ENCODE data around the gene IGHMBP2. TPM values are rescaled to one million over a fixed set of nuclear protein-coding genes. Genes with fewer than 3 reads are reported as not detected.

IGHMBP2 gene
- total RNA-seq, 2 donors from 2014 or later = 8.5 to 8.8 TPM

DNA sequence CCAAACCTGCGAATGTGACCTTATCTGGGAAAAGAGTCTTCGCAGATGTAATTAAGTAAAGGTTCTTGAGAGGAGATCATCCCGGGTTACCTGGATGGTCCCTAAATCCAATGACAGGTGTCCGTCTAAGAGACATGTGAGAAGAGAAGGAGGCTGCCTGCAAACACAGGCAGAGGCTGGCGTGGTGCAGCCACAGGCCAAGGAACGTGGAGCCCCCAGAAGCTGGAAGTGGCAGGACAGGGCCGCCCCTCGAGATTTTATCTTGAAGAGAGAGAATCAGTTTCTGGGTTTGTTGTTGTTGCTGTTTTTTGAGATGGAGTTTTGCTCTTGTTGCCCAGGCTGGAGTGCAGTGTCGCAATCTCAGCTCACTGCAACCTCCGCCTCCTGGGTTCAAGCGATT, 43.5 kb downstream of the IGHMBP2 start:
- DNase-seq (ENCODE audit: low spot score) = no peak
- Histone ChIP-seq H3K9me3 (no peaks in the 10 kb centered on the region), H3K27me3 (no peaks in the 10 kb centered on the region), H3K4me3 (no peak overlapping the region), H3K36me3 (no peaks in the 10 kb centered on the region), H3K4me1 (peaks cover 0 to 21% of the 10 kb centered on the region in 2 donors), H3K27ac (peak overlapping the region in 1 of 2 donors; percentile 16)
- TF ChIP-seq, protein P1, sequence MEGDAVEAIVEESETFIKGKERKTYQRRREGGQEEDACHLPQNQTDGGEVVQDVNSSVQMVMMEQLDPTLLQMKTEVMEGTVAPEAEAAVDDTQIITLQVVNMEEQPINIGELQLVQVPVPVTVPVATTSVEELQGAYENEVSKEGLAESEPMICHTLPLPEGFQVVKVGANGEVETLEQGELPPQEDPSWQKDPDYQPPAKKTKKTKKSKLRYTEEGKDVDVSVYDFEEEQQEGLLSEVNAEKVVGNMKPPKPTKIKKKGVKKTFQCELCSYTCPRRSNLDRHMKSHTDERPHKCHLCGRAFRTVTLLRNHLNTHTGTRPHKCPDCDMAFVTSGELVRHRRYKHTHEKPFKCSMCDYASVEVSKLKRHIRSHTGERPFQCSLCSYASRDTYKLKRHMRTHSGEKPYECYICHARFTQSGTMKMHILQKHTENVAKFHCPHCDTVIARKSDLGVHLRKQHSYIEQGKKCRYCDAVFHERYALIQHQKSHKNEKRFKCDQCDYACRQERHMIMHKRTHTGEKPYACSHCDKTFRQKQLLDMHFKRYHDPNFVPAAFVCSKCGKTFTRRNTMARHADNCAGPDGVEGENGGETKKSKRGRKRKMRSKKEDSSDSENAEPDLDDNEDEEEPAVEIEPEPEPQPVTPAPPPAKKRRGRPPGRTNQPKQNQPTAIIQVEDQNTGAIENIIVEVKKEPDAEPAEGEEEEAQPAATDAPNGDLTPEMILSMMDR (IDR thresholded peaks at IDR 0.05) = no peak

DNA sequence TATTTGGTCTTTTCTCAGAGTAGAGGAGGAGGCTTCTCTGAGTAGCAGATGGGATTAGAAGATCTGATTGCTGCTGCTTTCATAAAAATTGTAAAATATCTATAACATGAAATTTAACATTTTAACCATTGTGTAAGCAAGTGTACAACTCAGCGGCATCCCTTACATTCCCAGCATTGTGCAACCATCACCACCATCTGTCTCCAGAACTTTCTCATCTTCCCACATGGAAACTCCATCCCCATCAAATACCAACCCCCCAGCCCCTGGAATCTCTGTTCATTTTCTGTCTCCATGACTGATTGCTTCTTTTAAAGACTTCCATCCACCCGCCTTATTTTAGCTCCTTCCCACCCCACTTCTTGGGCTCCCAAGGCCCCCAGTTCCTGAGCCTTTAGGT, 44.8 kb downstream of the IGHMBP2 start:
- no peaks in the 10 kb centered on the region for H3K36me3 ChIP-seq
- H3K27me3 ChIP-seq = no peaks in the 10 kb centered on the region
- no peaks in the 10 kb centered on the region for H3K9me3 ChIP-seq
- DNase-seq (ENCODE audit: low spot score) = no peak
- H3K27ac ChIP-seq = no peak overlapping the region
- H3K4me3 ChIP-seq = no peak overlapping the region
- H3K4me1 ChIP-seq = peaks cover 0 to 14% of the 10 kb centered on the region in 2 donors
- TF ChIP-seq, protein P1 (IDR thresholded peaks at IDR 0.05) = no peak

DNA sequence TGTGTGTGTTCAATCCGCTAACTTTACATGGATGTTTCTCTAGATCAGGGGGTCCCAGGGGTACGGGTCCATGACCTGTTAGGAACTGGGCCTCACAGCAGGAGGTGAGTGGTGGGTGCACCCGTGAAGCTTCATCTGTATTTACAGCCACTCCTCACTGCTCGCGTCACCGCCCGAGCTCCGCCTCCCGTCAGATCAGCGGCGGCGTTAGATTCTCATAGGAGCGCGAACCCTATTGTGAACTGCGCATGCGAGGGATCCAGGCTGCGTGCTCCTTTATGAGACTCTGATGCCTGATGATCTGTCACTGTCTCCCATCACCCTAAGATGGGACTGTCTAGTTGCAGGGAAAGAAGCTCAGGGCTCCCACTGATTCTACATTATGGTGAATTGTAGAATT, 45.2 kb downstream of the IGHMBP2 start:
- TF ChIP-seq, protein P1 (IDR thresholded peaks at IDR 0.05) = no peak
- H3K36me3 ChIP-seq = no peaks in the 10 kb centered on the region
- no peaks in the 10 kb centered on the region for H3K27me3 ChIP-seq
- H3K4me3 ChIP-seq = no peak overlapping the region
- H3K4me1 ChIP-seq = peaks cover 0 to 14% of the 10 kb centered on the region in 2 donors
- H3K27ac ChIP-seq = no peak overlapping the region
- DNase-seq (ENCODE audit: low spot score) = no peak
- H3K9me3 ChIP-seq = no peaks in the 10 kb centered on the region

DNA sequence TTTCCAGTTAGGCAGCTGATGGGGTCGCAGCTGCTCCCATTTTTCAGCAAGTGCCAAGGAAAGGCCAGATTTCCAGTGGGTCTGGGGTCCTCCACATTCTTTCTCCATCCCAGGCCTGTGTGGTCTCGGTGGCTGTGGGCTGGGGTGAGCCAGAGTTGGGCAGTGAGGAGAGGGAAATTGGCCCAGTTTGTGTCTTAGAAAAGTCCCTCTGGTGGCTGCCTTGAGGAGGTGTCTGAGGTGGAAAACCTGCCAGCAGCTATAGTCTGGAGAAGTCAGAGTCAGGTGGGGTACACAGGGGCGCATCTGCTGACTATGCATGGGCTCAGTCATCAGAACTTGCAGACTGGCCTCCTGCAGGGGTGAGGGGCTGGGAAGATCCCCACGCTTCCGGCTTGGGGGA, 46.6 kb downstream of the IGHMBP2 start:
- no peaks in the 10 kb centered on the region for H3K27me3 ChIP-seq
- H3K27ac ChIP-seq = no peak overlapping the region

DNA sequence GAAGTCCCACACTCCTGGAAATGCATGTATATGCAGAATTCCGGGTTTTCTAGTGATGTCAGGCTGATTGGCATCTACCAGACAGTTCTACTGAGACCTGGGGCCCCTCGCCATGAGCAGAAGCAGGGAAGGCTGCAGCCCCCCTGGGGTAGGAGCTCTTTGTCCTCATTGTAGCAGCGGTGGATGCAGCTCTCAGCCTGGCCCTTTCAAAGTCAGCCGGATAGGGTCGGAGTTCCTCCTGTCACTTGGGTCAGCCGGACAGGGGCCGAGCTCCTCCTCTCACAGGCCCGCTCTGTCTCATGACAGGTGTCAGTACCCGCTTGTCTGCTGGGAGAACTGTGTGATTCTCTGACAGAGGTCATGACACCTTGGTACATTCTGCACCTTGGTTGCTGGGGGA, 47.1 kb downstream of the IGHMBP2 start:
- TF ChIP-seq, protein P1 (IDR thresholded peaks at IDR 0.05) = no peak
- H3K36me3 ChIP-seq = no peaks in the 10 kb centered on the region
- H3K27me3 ChIP-seq = no peaks in the 10 kb centered on the region
- H3K9me3 ChIP-seq = no peaks in the 10 kb centered on the region
- DNase-seq (ENCODE audit: low spot score) = no peak
- H3K4me3 ChIP-seq = no peak overlapping the region
- H3K27ac ChIP-seq = no peak overlapping the region
- peaks cover 0 to 23% of the 10 kb centered on the region in 2 donors for H3K4me1 ChIP-seq

More for the DNA sequence above, 46.6 kb downstream of the IGHMBP2 start:
- H3K36me3 ChIP-seq = no peaks in the 10 kb centered on the region
- DNase-seq (ENCODE audit: low spot score) = no peak
- H3K4me3 ChIP-seq = no peak overlapping the region
- TF ChIP-seq, protein P1 (IDR thresholded peaks at IDR 0.05) = peak in 1 of 2 donors; percentile 10
- H3K4me1 ChIP-seq = peaks cover 0 to 19% of the 10 kb centered on the region in 2 donors
- H3K9me3 ChIP-seq = no peaks in the 10 kb centered on the region

Data from right atrium auricular region (tissue), 2 donors.